GM21786 (cell line): Measurements from ENCODE around the gene DPEP1.

Source experiments
- ATAC-seq: cut with Tn5 transposase; IDR thresholded peaks from one replicate; pipeline ENCODE4 v1.9.1; 2021; ENCODE audit not compliant: unreplicated experiment

DPEP1 gene

GRCh38 chr16:89678258-89678657, 64.8 kb downstream of the DPEP1 start:
- ATAC-seq, result no peak

- ATAC-seq, result no peak
Measured at GRCh38 chr16:89685916-89686315, 72.5 kb downstream of the DPEP1 start.

- ATAC-seq, result peak; percentile 78
Measured at GRCh38 chr16:89686520-89687091, 73.2 kb downstream of the DPEP1 start, which contains the start of gene CDK10. TSS of gene CDK10 (plus strand) at chr16:89686689. CDS start at chr16:89686711, 22 bp downstream.

- ATAC-seq, result peak; percentile 40
Measured at GRCh38 chr16:89687092-89687940, 73.9 kb downstream of the DPEP1 start.
